Hepatic stellate cell (primary cell): ENCODE data around the gene HRNR.
A peak's percentile ranks its signal among the peaks of the same experiment; 100 is the strongest.
"Not testable (repeated sequence)": the region's sequence is repeated elsewhere in the genome, so short reads cannot be mapped to it uniquely, and the experiment has no call there.

Experiments used
- DNase-seq: peaks from one replicate; pipeline ENCODE4 v3.0.0; 2011; ENCODE audit warnings: low spot score

Gene HRNR

GRCh38 chr1:152224093-152224492 is at the start of gene HRNR:
TSS of gene HRNR (minus strand) at chr1:152224193. CDS start at chr1:152223253, 940 bp downstream.
- DNase-seq, result no peak

- not testable (repeated sequence) for DNase-seq
Observed at GRCh38 chr1:152256394-152256793, 32.4 kb upstream of the HRNR start.

GRCh38 chr1:152252157-152252556 is 28.2 kb upstream of the HRNR start:
- DNase-seq, result no peak

- no peak for DNase-seq
Observed at GRCh38 chr1:152251391-152251790, 27.4 kb upstream of the HRNR start.

GRCh38 chr1:152247316-152247715 is 23.3 kb upstream of the HRNR start:
- DNase-seq, result no peak

- no peak for DNase-seq
Observed at GRCh38 chr1:152244576-152245273, 20.7 kb upstream of the HRNR start.

GRCh38 chr1:152237093-152237492 is 13.1 kb upstream of the HRNR start:
- no peak for DNase-seq

GRCh38 chr1:152228831-152229230 is 4.8 kb upstream of the HRNR start:
- DNase-seq, result no peak

GRCh38 chr1:152227310-152227928 is 3.4 kb upstream of the HRNR start:
- DNase-seq, result peak; percentile 16

GRCh38 chr1:152225678-152226077 is 1.7 kb upstream of the HRNR start:
- DNase-seq, result no peak

- DNase-seq, result no peak
Observed at GRCh38 chr1:152220166-152221163, 3.5 kb downstream of the HRNR start.

- DNase-seq, result not testable (repeated sequence)
Observed at GRCh38 chr1:152219438-152219837, 4.6 kb downstream of the HRNR start.

GRCh38 chr1:152218762-152219436 is 5.1 kb downstream of the HRNR start:
- no peak for DNase-seq

GRCh38 chr1:152215604-152216003 is 8.4 kb downstream of the HRNR start:
- DNase-seq, result not testable (repeated sequence)

GRCh38 chr1:152214911-152215310 is 9.1 kb downstream of the HRNR start:
- not testable (repeated sequence) for DNase-seq

- no peak for DNase-seq
Observed at GRCh38 chr1:152198982-152199381, 25.0 kb downstream of the HRNR start.

- no peak for DNase-seq
Observed at GRCh38 chr1:152197361-152197941, 26.5 kb downstream of the HRNR start.

- DNase-seq, result no peak
Observed at GRCh38 chr1:152191711-152192110, 32.3 kb downstream of the HRNR start.

- DNase-seq, result no peak
Observed at GRCh38 chr1:152191260-152191659, 32.7 kb downstream of the HRNR start.

GRCh38 chr1:152190589-152190988 is 33.4 kb downstream of the HRNR start:
- no peak for DNase-seq

- DNase-seq, result peak; percentile 57
Observed at GRCh38 chr1:152189657-152190442, 34.1 kb downstream of the HRNR start.
